Immature natural killer cell (primary cell): ENCODE data around the gene F11. TPM values are rescaled to one million over a fixed set of nuclear protein-coding genes. Genes with fewer than 3 reads are reported as not detected.

ENCODE experiments used
- DNase-seq, 3 donors: peaks; one replicate each; pipeline ENCODE4 v3.0.0; 2022; ENCODE audit warnings: mixed read lengths in 1 of 3
- H3K27ac Mint-ChIP-seq, 6 donors: one replicate each; pipeline ENCODE4 v1.8.0; 2020; ENCODE audit warnings: mixed read lengths in 6 of 6, mild to moderate bottlenecking in 5 of 6, inconsistent platforms in 4 of 6, moderate library complexity in 3 of 6
- H3K27me3 Mint-ChIP-seq, 3 donors: one replicate each; pipeline ENCODE4 v1.8.0; 2020 to 2021; ENCODE audit warnings: low read depth in 3 of 3, mild to moderate bottlenecking in 3 of 3, mixed read lengths in 3 of 3, moderate library complexity in 3 of 3, inconsistent platforms in 1 of 3
- H3K36me3 Mint-ChIP-seq, 3 donors: one replicate each; pipeline ENCODE4 v1.8.0; 2020; ENCODE audit warnings: mixed read lengths in 3 of 3, inconsistent platforms in 2 of 3, mild to moderate bottlenecking in 2 of 3
- H3K4me1 Mint-ChIP-seq, 2 donors: one replicate each; pipeline ENCODE4 v1.8.0; 2020; ENCODE audit warnings: inconsistent platforms in 2 of 2, mild to moderate bottlenecking in 2 of 2, mixed read lengths in 2 of 2, moderate library complexity in 1 of 2
- H3K4me3 Mint-ChIP-seq, 5 donors: one replicate each; pipeline ENCODE4 v1.8.0; 2020; ENCODE audit warnings: mild to moderate bottlenecking in 5 of 5, mixed read lengths in 5 of 5, inconsistent platforms in 3 of 5, moderate library complexity in 3 of 5
- H3K9me3 Mint-ChIP-seq, 6 donors: one replicate each; pipeline ENCODE4 v1.8.0; 2020; ENCODE audit warnings: mild to moderate bottlenecking in 6 of 6, mixed read lengths in 6 of 6, inconsistent platforms in 4 of 6, moderate library complexity in 3 of 6
- polyA plus RNA-seq, 3 donors: library from polyadenylated mRNA; unstranded; fragments of 300-500 nt; fragmentation: Illumina TruSeq; gene quantifications; one replicate each; pipeline ENCODE4 v1.2.3, GENCODE V29; 2021

F11 gene
- polyA plus RNA-seq, result not detected

DNA sequence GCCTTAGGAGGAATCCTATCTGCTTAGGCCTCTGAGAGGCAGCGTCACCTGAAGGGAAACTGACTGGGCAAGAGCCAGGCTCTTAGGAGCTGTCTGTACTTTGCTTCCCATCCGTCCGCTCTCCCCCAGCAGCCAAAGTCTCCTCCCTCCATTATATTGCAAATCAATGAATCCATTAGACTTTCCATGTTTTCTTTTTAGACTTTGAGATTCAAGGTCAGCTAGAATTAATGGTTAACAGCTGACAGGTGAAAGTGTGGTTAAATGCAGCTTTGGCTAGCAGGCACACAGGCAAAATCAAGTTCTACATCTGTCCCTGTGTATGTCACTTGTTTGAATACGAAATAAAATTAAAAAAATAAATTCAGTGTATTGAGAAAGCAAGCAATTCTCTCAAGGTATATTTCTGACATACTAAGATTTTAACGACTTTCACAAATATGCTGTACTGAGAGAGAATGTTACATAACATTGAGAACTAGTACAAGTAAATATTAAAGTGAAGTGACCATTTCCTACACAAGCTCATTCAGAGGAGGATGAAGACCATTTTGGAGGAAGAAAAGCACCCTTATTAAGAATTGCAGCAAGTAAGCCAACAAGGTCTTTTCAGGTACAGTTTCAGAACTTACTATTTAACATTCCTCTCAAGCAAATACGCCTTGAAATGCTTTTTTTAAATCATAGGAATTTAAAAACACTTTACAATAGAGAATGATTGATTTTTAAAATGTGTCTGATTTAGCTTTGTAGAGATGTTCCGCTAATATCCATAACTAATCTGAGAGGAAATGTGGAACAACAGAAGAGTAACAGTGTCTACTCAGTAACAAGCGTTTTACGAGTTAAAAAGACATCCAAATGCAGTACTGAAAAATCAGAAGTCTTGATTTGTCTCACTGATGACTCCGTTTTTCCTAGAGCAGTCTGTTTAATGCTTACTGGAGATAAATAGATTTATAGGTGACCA is at the start of gene F11:
TSS of gene F11 (plus strand) at position 507 of the 970 bp plus-strand sequence. CDS start 948 bp downstream, outside the sequence.
- H3K27ac Mint-ChIP-seq, result no peak within 1 kb of the TSS

DNA sequence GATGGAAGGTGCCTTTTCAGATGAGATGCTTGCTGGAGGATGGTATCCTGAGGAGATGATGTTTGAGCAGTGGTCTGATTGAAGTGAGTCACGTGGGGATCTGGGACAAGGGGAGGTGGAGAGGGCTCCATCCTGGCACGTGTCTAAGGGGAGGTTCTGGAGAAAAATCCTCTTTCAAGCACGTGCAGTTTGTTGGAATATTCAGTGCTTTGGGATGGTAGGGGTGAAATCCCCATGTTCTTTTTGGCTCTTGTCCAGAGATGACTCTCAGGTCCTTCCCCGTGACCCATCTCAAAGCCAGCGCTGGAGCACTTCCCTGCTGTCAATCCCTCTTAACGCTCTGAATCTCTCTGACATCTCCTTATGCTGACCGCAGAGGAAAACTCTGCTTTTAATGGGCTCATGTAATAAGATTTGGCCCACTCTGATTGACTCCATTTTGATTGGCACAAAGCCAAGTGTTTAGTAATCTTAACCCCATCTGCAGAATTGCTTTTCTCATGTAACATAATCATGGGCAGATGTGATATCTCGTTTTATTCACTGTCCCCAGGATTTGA is 49.4 kb upstream of the F11 start:
- no peak overlapping the region for H3K4me3 Mint-ChIP-seq
- H3K27me3 Mint-ChIP-seq, result peaks cover 0 to 2% (median 2%) of the 10 kb centered on the region in 3 donors
- peaks cover 9 to 10% (median 10%) of the 10 kb centered on the region in 3 donors for H3K36me3 Mint-ChIP-seq
- no peaks in the 10 kb centered on the region for H3K9me3 Mint-ChIP-seq
- DNase-seq, result no peak
- H3K27ac Mint-ChIP-seq, result no peak overlapping the region
- H3K4me1 Mint-ChIP-seq, result no peaks in the 10 kb centered on the region

More for the DNA sequence above, at the start of gene F11:
- DNase-seq, result no peak
- Mint-ChIP-seq H3K4me1 (no peaks in the 10 kb centered on the region), H3K9me3 (peaks cover 0 to 4% (median 0%) of the 10 kb centered on the region in 6 donors), H3K36me3 (no peaks in the 10 kb centered on the region), H3K4me3 (no peak within 1 kb of the TSS), H3K27me3 (peaks cover 2 to 10% (median 6%) of the 10 kb centered on the region in 3 donors)

DNA sequence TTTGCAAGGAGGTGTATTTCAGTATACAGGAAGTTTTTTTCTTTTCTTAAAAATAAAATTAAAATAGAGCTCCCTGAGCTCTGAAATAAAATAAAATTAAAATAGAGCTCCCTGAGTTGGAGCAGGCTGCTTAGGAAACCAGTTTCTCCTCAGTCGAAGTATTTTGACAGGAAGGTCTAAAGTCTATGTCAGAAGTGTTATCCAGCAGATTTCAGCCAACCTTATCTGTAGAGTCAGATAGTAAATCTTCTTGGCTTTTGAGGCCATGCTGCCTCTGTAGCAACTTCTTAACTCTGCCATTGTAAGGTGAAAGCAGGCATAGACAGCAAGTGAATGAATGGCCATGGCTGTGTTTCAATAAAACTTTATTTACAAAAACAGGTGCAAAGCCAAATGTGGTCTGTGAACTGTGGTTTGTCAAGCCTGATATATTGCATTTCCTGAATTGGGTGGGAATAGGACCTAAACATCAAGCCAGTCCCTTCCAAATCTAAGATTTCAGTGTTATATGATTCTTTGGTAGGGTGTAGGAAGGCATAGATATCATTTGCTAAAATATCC is 48.2 kb upstream of the F11 start:
- no peaks in the 10 kb centered on the region for H3K4me1 Mint-ChIP-seq
- no peak overlapping the region for H3K4me3 Mint-ChIP-seq
- H3K9me3 Mint-ChIP-seq, result peaks cover 0 to 2% (median 0%) of the 10 kb centered on the region in 6 donors
- H3K36me3 Mint-ChIP-seq, result peaks cover 0 to 3% (median 0%) of the 10 kb centered on the region in 3 donors
- H3K27ac Mint-ChIP-seq, result no peak overlapping the region
- peaks cover 0 to 2% (median 2%) of the 10 kb centered on the region in 3 donors for H3K27me3 Mint-ChIP-seq
- no peak for DNase-seq

DNA sequence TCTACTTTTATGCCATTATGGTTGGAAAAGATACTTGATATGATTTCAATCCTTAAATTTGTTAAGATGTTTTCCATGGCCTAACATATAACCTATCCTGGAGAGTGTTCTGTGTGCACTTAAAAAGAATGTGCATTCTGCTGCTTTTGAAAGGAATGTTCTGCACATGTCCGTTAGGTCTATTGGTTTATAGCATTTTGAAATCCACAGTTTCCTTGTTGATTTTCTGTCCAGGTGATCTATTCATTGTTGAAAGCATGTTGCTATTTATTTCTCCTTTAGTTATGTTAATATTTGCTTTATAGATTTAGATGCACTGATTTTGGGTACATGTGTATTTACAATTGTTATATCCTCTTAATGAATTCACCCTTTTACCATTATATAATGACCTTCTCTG is 44.4 kb upstream of the F11 start:
- H3K9me3 Mint-ChIP-seq, result peaks cover 5 to 30% (median 15%) of the 10 kb centered on the region in 6 donors
- no peaks in the 10 kb centered on the region for H3K4me1 Mint-ChIP-seq
- no peak overlapping the region for H3K27ac Mint-ChIP-seq
- peaks cover 0 to 8% (median 2%) of the 10 kb centered on the region in 3 donors for H3K27me3 Mint-ChIP-seq
- DNase-seq, result no peak
- H3K4me3 Mint-ChIP-seq, result no peak overlapping the region
- peaks cover 20 to 26% (median 21%) of the 10 kb centered on the region in 3 donors for H3K36me3 Mint-ChIP-seq

DNA sequence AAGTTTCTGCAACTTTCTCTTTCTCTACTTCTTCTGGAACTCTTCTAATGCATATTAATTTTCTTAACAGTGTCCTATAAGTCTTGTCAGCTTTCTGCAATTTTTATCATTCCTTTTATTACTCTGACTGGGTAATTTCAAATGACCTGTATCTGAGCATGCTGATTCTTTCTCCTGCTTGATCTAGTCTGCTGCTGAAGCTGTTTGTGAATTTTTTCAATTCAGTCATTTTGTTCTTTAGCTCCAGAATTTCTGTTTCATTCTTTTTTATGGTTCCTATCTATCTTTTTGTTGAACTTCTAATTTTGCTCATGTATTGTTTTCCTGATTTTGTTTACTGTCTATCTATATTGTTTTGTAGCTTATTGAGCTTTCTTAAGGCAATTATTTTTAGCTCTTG is 40.1 kb upstream of the F11 start:
- Mint-ChIP-seq H3K9me3 (peaks cover 5 to 36% (median 20%) of the 10 kb centered on the region in 6 donors), H3K27ac (no peak overlapping the region), H3K4me3 (no peak overlapping the region), H3K36me3 (peaks cover 25 to 30% (median 27%) of the 10 kb centered on the region in 3 donors), H3K27me3 (peaks cover 0 to 7% (median 0%) of the 10 kb centered on the region in 3 donors), H3K4me1 (no peaks in the 10 kb centered on the region)
- DNase-seq, result no peak

DNA sequence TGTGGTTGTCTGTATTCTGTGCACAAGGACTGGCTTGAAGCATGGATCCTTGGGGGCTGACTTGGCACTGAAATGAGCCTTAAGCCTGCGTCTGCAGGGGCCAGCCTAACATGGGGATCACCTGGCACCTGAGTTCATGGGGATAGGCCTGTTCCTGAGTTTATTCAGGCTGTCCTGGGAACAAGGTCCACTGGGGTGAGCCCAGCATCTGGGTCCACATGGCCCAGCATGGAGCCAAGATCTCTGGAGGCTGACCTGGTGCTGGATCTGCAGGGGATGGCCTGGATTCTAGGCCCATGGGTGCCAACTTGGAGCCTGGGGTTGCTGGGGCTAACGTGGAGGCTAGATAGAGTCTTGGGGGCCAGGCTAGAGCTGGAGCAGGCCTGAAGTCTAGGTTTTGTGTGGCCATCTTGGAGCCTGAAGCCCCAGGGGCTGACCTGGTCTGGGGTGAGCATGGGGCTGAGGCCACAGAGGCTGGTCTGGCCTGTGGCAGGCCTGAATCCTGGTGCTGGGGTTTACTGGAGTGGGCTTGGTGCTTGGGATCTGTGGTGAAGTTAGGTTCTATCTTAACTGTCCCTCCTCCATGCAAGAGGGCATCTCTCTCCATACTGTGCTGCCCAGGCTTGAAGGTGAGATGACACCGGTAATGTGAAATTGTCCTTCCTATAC is 39.3 kb upstream of the F11 start:
- Mint-ChIP-seq H3K36me3 (peaks cover 25 to 30% (median 27%) of the 10 kb centered on the region in 3 donors), H3K27ac (no peak overlapping the region), H3K4me1 (no peaks in the 10 kb centered on the region), H3K4me3 (no peak overlapping the region), H3K27me3 (peaks cover 0 to 7% (median 0%) of the 10 kb centered on the region in 3 donors), H3K9me3 (peaks cover 5 to 36% (median 20%) of the 10 kb centered on the region in 6 donors)
- DNase-seq, result no peak

DNA sequence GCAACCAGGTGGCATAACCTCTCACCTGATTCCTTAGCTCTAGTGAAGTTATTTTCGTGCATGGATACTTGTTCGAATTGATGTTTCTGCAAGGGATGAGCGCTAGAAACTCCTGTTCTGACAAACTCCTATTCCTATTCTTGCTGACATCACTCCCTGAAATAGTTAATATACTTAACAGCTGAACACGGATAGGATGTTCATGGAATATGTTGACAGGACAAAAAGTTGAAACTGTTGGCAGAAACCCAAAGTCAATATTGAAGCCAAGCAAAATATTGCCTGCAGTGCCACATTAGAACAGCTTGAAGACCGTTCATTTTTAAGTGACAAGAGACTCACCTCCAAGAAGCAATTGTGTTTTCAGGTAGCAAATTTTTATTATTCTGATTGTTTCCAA is 38.8 kb upstream of the F11 start, which contains the start of gene KLKB1:
TSS of gene KLKB1 (plus strand) at position 287 of the 400 bp plus-strand sequence. CDS start 689 bp downstream, outside the sequence.
- Mint-ChIP-seq H3K9me3 (peaks cover 5 to 36% (median 20%) of the 10 kb centered on the region in 6 donors), H3K4me3 (no peak within 1 kb of the TSS), H3K27me3 (peaks cover 0 to 7% (median 0%) of the 10 kb centered on the region in 3 donors), H3K36me3 (peaks cover 21 to 30% (median 27%) of the 10 kb centered on the region in 3 donors), H3K27ac (no peak within 1 kb of the TSS), H3K4me1 (no peaks in the 10 kb centered on the region)
- no peak for DNase-seq

DNA sequence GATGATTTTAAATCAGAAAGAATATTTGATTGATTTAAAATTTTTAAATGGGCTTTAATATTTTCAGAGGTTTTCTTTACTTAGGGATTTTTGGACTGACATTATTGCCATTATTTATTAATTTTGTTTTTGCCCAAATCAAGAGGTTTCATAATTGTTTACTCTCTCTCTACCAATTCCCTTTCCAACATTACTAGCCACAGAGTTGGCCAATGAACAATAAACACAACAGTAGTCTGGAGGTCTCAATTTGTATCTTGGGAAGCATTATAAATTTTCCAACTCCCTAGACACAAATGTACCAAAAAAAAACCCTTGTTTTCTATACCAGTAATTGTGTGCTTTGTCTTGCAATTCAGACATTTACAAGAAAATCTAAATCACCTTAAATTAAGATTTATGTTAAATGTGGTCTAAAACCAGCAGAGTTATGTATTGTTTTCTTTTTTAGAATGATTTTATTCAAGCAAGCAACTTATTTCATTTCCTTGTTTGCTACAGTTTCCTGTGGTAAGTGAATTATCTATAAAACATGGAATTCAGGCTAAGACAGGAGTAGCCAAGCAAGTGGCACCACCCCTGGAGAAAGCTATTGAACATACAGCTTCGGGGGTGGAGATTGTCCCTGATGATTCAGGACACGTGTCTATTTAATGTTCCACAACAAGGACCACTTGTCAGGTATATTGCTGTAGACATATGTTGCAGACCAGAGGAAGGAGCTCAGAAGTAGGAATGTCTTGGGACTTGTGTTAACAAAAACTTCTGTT is 38.1 kb upstream of the F11 start:
- H3K27me3 Mint-ChIP-seq, result peaks cover 0 to 7% (median 0%) of the 10 kb centered on the region in 3 donors
- H3K4me1 Mint-ChIP-seq, result no peaks in the 10 kb centered on the region
- H3K4me3 Mint-ChIP-seq, result no peak overlapping the region
- peaks cover 20 to 29% (median 27%) of the 10 kb centered on the region in 3 donors for H3K36me3 Mint-ChIP-seq
- DNase-seq, result no peak
- peaks cover 5 to 33% (median 20%) of the 10 kb centered on the region in 6 donors for H3K9me3 Mint-ChIP-seq
- no peak overlapping the region for H3K27ac Mint-ChIP-seq

DNA sequence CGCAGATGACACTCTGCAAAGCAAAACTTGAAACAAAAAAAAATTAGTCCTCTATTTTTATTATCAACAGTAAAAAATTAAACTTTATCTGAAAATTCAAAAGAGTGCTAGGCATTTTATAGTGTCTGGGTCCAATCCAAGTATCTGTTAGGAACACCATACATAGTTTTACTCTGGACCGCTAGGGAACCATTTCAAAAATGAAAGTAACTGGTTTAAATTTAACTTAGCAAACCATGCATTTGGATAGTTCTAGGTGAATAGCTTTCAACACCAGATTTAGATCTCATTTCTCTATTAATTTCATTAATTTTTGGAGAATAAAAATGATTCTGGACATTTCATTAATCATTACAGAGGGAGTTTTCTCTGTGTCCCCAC is 37.5 kb upstream of the F11 start:
- peaks cover under 1 to 28% (median 20%) of the 10 kb centered on the region in 6 donors for H3K9me3 Mint-ChIP-seq
- DNase-seq, result no peak
- peaks cover 15 to 24% (median 23%) of the 10 kb centered on the region in 3 donors for H3K36me3 Mint-ChIP-seq
- peaks cover 0 to 2% (median 0%) of the 10 kb centered on the region in 3 donors for H3K27me3 Mint-ChIP-seq
- no peaks in the 10 kb centered on the region for H3K4me1 Mint-ChIP-seq
- no peak overlapping the region for H3K27ac Mint-ChIP-seq
- H3K4me3 Mint-ChIP-seq, result no peak overlapping the region

DNA sequence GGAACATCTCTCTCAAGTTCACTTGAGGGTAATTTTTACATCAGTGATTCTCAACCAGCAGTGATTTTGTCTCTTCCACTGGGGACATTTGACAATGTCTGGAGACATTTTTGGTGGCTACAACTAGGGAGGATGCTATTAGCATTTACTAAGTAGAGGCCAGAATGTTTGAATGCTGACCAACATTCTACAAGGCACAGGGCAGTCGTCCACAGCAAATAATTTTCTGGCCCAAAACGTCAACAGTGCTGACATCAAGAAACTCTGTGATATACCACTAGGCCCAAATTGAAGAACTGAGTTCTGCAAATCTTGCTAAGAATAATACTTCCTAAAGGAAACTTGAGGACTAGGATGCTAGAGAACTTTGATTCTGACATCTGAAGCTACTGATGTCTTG is 31.6 kb upstream of the F11 start:
- no peak for DNase-seq
- Mint-ChIP-seq H3K4me3 (no peak overlapping the region), H3K36me3 (peaks cover 7 to 13% (median 12%) of the 10 kb centered on the region in 3 donors), H3K4me1 (no peaks in the 10 kb centered on the region), H3K27ac (no peak overlapping the region), H3K27me3 (peaks cover 0 to 2% (median 0%) of the 10 kb centered on the region in 3 donors), H3K9me3 (no peaks in the 10 kb centered on the region)

DNA sequence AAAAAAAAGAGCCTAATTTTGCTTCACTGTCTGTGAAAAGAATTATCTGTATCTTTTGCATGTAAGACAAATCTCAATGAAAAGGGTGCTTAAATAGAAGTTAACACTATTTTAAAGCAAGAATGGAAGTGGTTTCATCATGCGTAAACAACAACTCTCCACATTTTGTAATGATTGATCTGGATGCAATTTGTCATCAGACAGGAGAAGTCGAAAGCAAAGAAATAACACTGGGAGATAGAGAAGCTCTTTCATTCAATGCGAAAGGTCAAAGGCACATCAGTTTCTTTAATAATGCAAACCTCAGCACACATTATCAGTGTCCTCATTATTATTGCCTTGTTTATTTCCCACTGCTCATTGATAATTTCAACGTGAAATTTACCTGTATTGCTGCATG is 29.9 kb upstream of the F11 start:
- Mint-ChIP-seq H3K36me3 (peaks cover 7 to 13% (median 12%) of the 10 kb centered on the region in 3 donors), H3K9me3 (no peaks in the 10 kb centered on the region), H3K4me3 (no peak overlapping the region), H3K4me1 (no peaks in the 10 kb centered on the region), H3K27ac (no peak overlapping the region), H3K27me3 (peaks cover 0 to 2% (median 0%) of the 10 kb centered on the region in 3 donors)
- no peak for DNase-seq

DNA sequence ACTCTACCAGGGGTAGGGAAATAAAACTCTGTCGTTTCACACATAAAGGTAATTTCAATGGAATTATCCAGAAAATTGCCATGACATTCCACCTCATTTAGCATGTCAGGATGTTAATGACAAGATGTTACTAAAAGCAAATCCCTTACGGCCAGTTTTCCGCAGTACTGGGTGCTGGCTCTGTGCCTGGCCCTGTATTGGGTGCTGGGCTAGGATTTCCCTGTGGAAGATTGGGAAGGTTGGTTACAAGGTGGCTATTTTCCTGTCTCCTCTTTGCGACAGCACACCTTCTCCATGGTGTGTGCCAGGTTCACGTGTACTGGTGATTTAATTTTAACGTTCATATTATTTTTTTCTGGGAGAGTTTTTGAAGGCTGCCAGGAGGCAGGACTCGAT is 25.5 kb upstream of the F11 start:
- Mint-ChIP-seq H3K4me1 (no peaks in the 10 kb centered on the region), H3K4me3 (no peak overlapping the region), H3K27me3 (peaks cover 0 to 3% (median 0%) of the 10 kb centered on the region in 3 donors), H3K27ac (no peak overlapping the region), H3K36me3 (peaks cover 7 to 16% (median 12%) of the 10 kb centered on the region in 3 donors), H3K9me3 (no peaks in the 10 kb centered on the region)
- no peak for DNase-seq
